NCI-H187 (cell line): ENCODE measurements around the gene HIF1AN.

Experiments
- DNase-seq, 2 experiments: peaks; one replicate each; lab custom pipeline; 2025; lab: John Stamatoyannopoulos, UW

The HIF1AN gene

DNA sequence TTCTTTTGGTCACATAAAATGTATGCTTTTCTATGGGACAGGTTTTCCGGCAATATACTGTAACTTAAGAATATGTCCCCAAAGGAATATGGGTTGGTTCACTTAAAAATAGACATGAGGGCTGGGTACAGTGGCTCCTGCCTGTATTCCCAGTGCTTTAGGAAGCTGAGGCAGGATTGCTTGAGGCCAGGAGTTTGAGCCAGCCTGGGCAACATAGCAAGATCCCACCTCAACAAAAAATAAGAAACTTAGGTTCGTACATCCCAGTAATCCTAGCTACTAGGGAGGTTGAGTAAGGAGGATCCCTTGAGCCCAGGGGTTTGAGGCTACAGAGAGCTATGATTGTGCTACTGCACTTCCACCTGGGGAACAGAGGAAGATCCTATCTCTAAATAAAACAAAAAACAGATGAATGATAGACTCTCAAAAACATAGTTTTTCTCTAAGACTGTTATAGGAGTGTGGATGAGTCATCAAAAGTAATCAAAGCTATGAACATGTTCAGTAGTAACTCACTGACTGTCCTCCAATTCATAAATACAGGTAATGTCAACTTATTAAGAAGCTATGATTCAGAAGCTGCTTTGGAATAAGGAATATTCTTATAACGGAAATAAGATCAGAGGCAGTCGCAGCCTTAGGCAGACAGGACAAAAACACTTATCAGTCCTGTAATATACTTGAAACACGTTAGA lies 13.5 kb upstream of the HIF1AN start:
- no peak for DNase-seq

- no peak for DNase-seq
Observed at GRCh38 chr10:100522945-100523344, 12.8 kb upstream of the HIF1AN start.

DNA sequence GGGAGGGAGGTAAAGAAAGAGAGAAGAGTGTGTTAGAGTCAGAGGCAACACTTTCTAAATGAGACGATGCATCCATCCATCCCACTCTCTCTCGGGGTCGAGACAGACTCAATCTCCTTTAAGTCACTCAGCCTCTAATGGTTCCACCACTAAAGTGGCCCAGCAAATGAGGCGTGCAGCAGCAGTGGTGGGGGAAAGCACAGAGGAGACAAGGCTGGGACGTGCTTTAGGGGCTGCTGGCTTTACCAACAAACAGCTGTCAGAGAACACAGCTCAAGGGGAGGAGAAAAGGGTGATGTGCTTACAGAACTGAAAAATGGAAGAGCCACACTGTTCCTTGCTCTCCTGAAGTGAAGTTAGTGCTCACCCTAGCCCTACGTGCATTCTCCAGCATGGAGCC lies 11.5 kb upstream of the HIF1AN start:
- DNase-seq, result peak in 1 of 2 experiments; percentile 33

GRCh38 chr10:100524638-100525037 lies 11.1 kb upstream of the HIF1AN start:
- DNase-seq, result no peak

GRCh38 chr10:100528123-100528886 lies 7.4 kb upstream of the HIF1AN start:
- no peak for DNase-seq

GRCh38 chr10:100528921-100529474 lies 6.7 kb upstream of the HIF1AN start:
- peak in 1 of 2 experiments; percentile 9 for DNase-seq

GRCh38 chr10:100529475-100530298 lies 6.1 kb upstream of the HIF1AN start, which contains the start of gene NDUFB8:
NDUFB8 (minus strand) TSS chr10:100529871; CDS start chr10:100529851, 20 bp downstream.
- peak; percentile 42 to 59 for DNase-seq

DNA sequence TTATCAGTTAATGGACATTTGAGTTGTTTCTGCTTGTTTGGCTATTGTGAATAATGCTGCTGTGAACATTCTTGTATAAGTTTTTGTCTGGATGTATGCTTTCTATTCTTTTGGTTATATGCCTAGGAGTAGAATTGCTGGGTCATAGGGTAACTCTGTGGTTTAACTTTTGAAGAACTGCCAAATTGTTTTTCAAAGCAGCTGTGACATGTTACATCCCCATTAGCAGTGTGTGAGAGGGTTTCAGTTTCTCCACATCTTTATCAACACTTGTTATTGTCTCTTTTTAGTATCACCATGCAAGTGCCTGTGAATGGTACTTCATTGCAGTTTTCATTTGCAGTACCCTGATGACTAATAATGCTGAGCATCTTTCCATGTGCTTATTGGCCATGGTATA lies 4.0 kb upstream of the HIF1AN start:
- DNase-seq, result no peak

GRCh38 chr10:100534726-100535125 lies 1.0 kb upstream of the HIF1AN start:
- no peak for DNase-seq

- DNase-seq, result no peak
Observed at GRCh38 chr10:100535338-100535714, 417 bp upstream of the HIF1AN start.

- DNase-seq, result no peak
Observed at GRCh38 chr10:100537475-100537874, 1.7 kb downstream of the HIF1AN start.

- DNase-seq, result no peak
Observed at GRCh38 chr10:100544950-100545349, 9.2 kb downstream of the HIF1AN start.

DNA sequence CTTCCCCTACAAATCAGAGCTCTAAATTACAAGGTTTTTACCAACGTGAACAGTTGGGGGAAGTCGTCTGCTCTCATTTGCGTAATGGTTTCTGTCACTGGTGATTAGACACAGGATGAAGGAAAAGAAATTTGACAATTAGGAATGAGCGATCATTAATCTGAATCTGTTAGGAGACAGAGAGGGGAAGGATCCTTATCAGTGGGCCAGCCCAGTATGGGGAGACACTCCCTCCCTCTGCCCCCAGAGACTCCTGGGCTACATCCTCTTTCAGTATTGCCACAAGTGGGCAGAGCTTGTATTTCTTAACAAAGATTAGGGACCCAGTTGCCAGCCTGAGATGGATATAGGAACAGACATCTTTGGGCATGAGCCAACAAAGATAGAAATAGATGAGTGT lies 15.5 kb downstream of the HIF1AN start:
- no peak for DNase-seq

DNA sequence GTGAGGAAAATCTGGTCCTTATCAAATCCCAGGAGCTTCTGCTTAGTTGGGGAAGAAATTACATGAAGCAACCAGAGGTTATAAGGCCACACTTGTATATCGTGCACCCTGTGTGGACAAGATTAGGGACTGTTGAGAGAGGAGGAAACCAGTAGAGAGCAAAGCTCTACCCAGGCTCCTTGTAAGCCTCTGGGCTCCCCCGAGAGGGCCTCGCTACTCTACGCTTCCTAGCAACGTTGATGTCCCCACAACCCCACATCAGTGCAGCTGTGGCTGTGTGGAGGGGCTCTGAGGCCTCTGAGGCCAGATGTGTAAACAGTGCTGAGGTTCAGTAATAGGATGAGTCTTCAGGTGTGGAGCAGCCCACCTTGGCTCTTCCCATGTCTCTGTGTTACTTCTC lies 16.0 kb downstream of the HIF1AN start:
- no peak for DNase-seq

DNA sequence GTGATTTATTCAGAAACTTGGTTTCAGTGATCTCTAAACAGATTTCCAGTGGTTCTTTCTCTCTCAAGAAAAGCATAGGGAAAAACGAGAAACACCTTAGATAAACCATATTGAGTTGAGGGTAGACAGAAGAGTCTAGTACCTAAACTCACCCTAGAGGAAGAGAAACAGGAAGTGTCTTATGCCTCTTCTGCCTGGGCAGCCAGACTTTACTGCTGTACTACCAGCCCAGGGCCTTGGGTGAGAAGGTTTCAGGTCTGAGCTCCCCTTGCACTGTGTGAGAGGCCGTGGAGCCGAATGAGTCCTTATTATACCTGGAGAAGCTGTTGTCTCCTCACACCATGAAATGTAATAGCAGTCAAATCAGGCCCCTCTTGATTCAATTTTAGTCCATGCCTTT lies 18.2 kb downstream of the HIF1AN start:
- DNase-seq, result no peak

DNA sequence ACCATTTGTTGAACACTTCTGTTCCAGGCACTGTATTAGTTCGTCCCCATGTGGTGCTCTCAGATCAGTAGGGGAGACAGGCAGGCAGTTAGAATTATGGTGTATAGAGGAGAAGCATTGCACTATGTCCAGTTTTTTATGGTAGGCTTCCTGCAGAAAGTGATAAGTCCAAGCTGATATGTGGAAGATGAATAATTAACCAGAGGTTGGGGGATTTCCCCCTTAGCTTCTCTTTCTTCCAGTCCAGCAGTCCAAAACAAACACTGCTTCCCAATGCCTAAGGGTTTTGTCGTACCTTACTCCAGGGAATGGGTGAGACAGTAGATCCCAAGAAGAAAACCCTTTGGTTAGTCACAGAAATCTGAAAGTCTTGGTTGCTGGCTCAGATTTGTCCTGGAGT lies 19.2 kb downstream of the HIF1AN start:
- DNase-seq, result no peak

DNA sequence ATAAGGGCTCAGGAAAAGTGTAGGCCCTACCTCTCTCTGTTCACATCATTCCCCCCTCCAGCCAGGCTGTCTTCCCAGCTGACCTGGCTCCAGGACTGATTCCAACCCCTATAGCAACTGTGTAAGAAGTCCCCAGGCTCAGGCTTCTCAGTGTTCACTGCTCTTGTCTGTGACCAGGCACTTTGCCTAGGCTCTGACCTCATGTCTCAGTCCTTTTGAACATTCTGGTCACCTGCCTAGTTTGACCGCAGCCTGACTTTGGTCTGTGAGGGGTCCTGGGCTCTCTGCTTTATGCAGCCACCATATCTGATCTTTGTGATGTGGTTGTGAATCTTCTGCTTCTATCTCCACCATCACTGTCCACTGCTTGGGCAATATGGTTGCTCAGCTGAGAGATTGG lies 24.5 kb downstream of the HIF1AN start:
- DNase-seq, result no peak

DNA sequence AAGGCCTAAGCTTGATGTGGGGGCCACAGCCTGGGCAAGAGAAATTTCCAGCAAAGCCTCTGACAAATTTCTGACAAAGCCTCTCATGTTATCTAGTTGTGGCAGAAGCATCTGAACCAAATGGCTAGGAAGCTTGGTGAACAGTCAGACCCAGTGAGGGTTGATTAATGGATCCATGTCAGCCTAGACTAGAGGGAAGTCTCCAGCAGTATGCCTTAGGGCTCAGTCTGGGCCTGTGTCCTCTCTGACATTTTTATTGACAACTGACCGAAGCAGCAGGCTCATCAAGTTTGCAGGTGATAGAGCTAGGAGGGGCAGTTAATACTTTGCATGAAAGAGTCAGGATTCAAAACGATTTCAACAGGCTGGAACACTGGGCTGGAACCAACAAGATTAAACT lies 25.3 kb downstream of the HIF1AN start:
- no peak for DNase-seq

- peak in 1 of 2 experiments; percentile 14 for DNase-seq
Observed at GRCh38 chr10:100562008-100562672, 26.4 kb downstream of the HIF1AN start.

GRCh38 chr10:100565206-100565985 lies 29.7 kb downstream of the HIF1AN start:
- DNase-seq, result no peak

- no peak for DNase-seq
Observed at GRCh38 chr10:100566561-100566960, 30.8 kb downstream of the HIF1AN start.
